Heart right ventricle (tissue), 16 donors: ENCODE data around the gene OR2T11. TPM values are rescaled to one million over a fixed set of nuclear protein-coding genes. Genes with fewer than 3 reads are reported as not detected.
"Not testable (repeated sequence)": the region's sequence is repeated elsewhere in the genome, so short reads cannot be mapped to it uniquely, and the experiment has no call there.

Experiments
- ATAC-seq, 8 donors: fragments of 200-7000 bp; cut with Tn5 transposase; one replicate each; pipeline ENCODE4 v1.9.1; 2020; ENCODE audit warnings: mild to moderate bottlenecking in 8 of 8, moderate library complexity in 8 of 8, moderate number of reproducible peaks in 1 of 8
- DNase-seq, 2 donors: peaks; one replicate each; pipeline ENCODE4 v3.0.0-alpha.2; 2020
- H3K27ac ChIP-seq, 10 donors: fragments of 200-600 bp; sonication (generic) in 2 of 10; one replicate each; pipeline versions ENCODE4 v1.5.0 to v1.8.0; 2020 to 2022; ENCODE audit warnings: mild to moderate bottlenecking in 3 of 10
- H3K27me3 ChIP-seq, 7 donors: fragments of 200-600 bp; one replicate each; pipeline ENCODE4 v1.8.0; 2021 to 2022; ENCODE audit warnings: mild to moderate bottlenecking in 2 of 7
- H3K36me3 ChIP-seq, 9 donors: fragments of 200-600 bp; sonication (generic) in 1 of 9; one replicate each; pipeline versions ENCODE4 v1.5.0 to v1.8.0; 2020 to 2022; ENCODE audit warnings: mild to moderate bottlenecking in 2 of 9
- H3K4me1 ChIP-seq, 9 donors: fragments of 200-600 bp; sonication (generic) in 1 of 9; one replicate each; pipeline versions ENCODE4 v1.5.0 to v1.8.0; 2020 to 2022; ENCODE audit warnings: mild to moderate bottlenecking in 4 of 9
- H3K4me3 ChIP-seq, 10 donors: fragments of 200-600 bp; sonication (generic) in 2 of 10; one replicate each; pipeline versions ENCODE4 v1.5.0 to v1.8.0; 2020 to 2022; ENCODE audit warnings: mild to moderate bottlenecking in 7 of 10, moderate library complexity in 2 of 10
- H3K9me3 ChIP-seq, 11 donors: fragments of 200-600 bp in 10 of 11; sonication (generic) in 2 of 11; one replicate each; pipeline versions ENCODE4 v1.5.0 to v1.8.0; 2013 to 2022; ENCODE audit warnings: mild to moderate bottlenecking in 2 of 11, control low read depth in 1 of 11, moderate library complexity in 1 of 11
- CTCF ChIP-seq, 9 donors: fragments of 200-600 bp; sonication (generic) in 2 of 9; IDR thresholded peaks; one replicate each; pipeline versions ENCODE4 v1.5.0 to v1.8.0; 2021 to 2022; ENCODE audit warnings: antibody characterized with exemption in 9 of 9, mild to moderate bottlenecking in 5 of 9, moderate library complexity in 1 of 9
- WGBS, 2 donors: extraction: QIAGEN DNeasy Blood & Tissue Kit; methylation state at CpG; one replicate each; pipeline ENCODE4 v1.1.7; 2013; ENCODE audit warnings: inconsistent platforms in 1 of 2; 5-methylcytosine and 5-hydroxymethylcytosine counted together
- intact Hi-C, 10 donors: fragments of 100-400 bp; cut with DNase I; formaldehyde crosslinking; loops; one replicate each; pipeline versions ENCODE4 v1.11.1 to v1.14.2; 2022
- polyA plus RNA-seq, 2 donors: library from polyadenylated mRNA; stranded (reverse); fragments of 200-250 nt; gene quantifications; one replicate each; pipeline ENCODE4 v1.2.3, GENCODE V29; 2013
- total RNA-seq, 10 donors: library from RNA; stranded (reverse); fragmentation: NEBNext Ultra II Directional in 3 of 10; extraction: Animal tissue kit (Norgen Biotek cat#: 25700) in 3 of 10; gene quantifications; one replicate each; pipeline versions ENCODE4 v1.2.1 to v1.2.4, GENCODE V29; 2021 to 2023
- donor health status: Arrhythmogenic right ventricular cardiomyopathy.
- donor health status: ischemic (EF 13 %, LVEDD 7.1; RV severe dilation, severe dysfunction).
- donor health status: healthy with polysubstance abuse.
- donor health status: DM: no; HTN: yes; CAD: no.
- donor health status: DM: no; HTN: no; CAD: no.
- donor health status: ischemic (EF 25% LVEDD 6.9; RV normal size, moderate dysfunction).
- donor health status: ischemic (EF 25% LVEDD 5.7; RV mildly dilated, moderate dysfunction).
- donor health status: healthy.
- donor health status: DM: yes; HTN: yes; CAD: no.
- donor health status: Ischemic cardiomyopathy.
- donor health status: ischemic (EF 35%, LVEDD 5.7; RV mildly dilated, moderate dysfunction).
- donor health status: nonischemic (EF 11% LVEDD 7.7; RV severe dilation, severe dysfunction).
- donor health status: DM: yes; HTN: yes; CAD: no.
- donor health status: PGD.
- donor health status: ischemic (EF 29% LVEDD 5.4; RV normal size, mild dysfunction).
- donor health status: nonischemic (EF 23%, LVEDD 6.1; RV moderate dilation, normal function).

The OR2T11 gene
- total and polyA plus RNA-seq, 12 donors: not detected

GRCh38 chr1:248642971-248643651 lies 8.2 kb upstream of the OR2T11 start:
- WGBS, 2 donors: no CpG with 5 or more reads among the region's 4 CpGs
- intact Hi-C loops: not testable (repeated sequence)

GRCh38 chr1:248641583-248641982 lies 6.7 kb upstream of the OR2T11 start:
- H3K27ac ChIP-seq, intact Hi-C loops, H3K27me3 ChIP-seq, H3K36me3 ChIP-seq, H3K9me3 ChIP-seq, H3K4me1 ChIP-seq, DNase-seq, H3K4me3 ChIP-seq, ATAC-seq: not testable (repeated sequence)
- WGBS, 2 donors: 90 to 100% methylated on average over 2 to 4 of the region's 5 CpGs

More at GRCh38 chr1:248642971-248643651, 8.2 kb upstream of the OR2T11 start:
- H3K27me3 ChIP-seq, H3K4me3 ChIP-seq, ATAC-seq, H3K4me1 ChIP-seq, DNase-seq, H3K9me3 ChIP-seq, H3K36me3 ChIP-seq, H3K27ac ChIP-seq: not testable (repeated sequence)

GRCh38 chr1:248640906-248641305 lies 6.0 kb upstream of the OR2T11 start:
- H3K27ac ChIP-seq, H3K36me3 ChIP-seq, DNase-seq, H3K4me3 ChIP-seq, H3K27me3 ChIP-seq, intact Hi-C loops, H3K9me3 ChIP-seq, H3K4me1 ChIP-seq, ATAC-seq: not testable (repeated sequence)
- WGBS, 2 donors: no CpG with 5 or more reads among the region's 3 CpGs

GRCh38 chr1:248639652-248640051 lies 4.8 kb upstream of the OR2T11 start:
- DNase-seq, intact Hi-C loops, H3K27me3 ChIP-seq, H3K36me3 ChIP-seq, ATAC-seq, H3K4me1 ChIP-seq, H3K27ac ChIP-seq, H3K9me3 ChIP-seq, H3K4me3 ChIP-seq: not testable (repeated sequence)
- WGBS, 2 donors: no CpG with 5 or more reads among the region's 5 CpGs

GRCh38 chr1:248636612-248637011 lies 1.7 kb upstream of the OR2T11 start:
- H3K4me1 ChIP-seq, H3K36me3 ChIP-seq, H3K4me3 ChIP-seq, H3K9me3 ChIP-seq, ATAC-seq, H3K27ac ChIP-seq, H3K27me3 ChIP-seq, intact Hi-C loops, DNase-seq: not testable (repeated sequence)
- WGBS, 2 donors: 31 to 46% methylated on average over 2 of the region's 5 CpGs

GRCh38 chr1:248631354-248632008 lies 3.4 kb downstream of the OR2T11 start:
- intact Hi-C loops: no loop called here
- TF ChIP-seq CTCF (IDR thresholded peaks at IDR 0.05): no peak
- no peak for ATAC-seq

GRCh38 chr1:248630551-248630950 lies 4.3 kb downstream of the OR2T11 start:
- intact Hi-C loops: no loop called here
- H3K27ac ChIP-seq: no peak overlapping the region
- no peaks in the 10 kb centered on the region for H3K9me3 ChIP-seq
- no peaks in the 10 kb centered on the region for H3K27me3 ChIP-seq
- H3K4me3 ChIP-seq: no peak overlapping the region
- H3K36me3 ChIP-seq: no peaks in the 10 kb centered on the region
- ATAC-seq (no peak), DNase-seq (no peak)
- TF ChIP-seq CTCF (IDR thresholded peaks at IDR 0.05): no peak
- H3K4me1 ChIP-seq: no peaks in the 10 kb centered on the region
- 69 to 70% methylated on average over 2 of the region's 2 CpGs for WGBS, 2 donors

More at GRCh38 chr1:248631354-248632008, 3.4 kb downstream of the OR2T11 start:
- 66 to 71% methylated on average over 7 of the region's 7 CpGs for WGBS, 2 donors
- Histone ChIP-seq H3K9me3 (no peaks in the 10 kb centered on the region), H3K4me1 (no peaks in the 10 kb centered on the region), H3K27ac (no peak overlapping the region), H3K4me3 (no peak overlapping the region), H3K36me3 (no peaks in the 10 kb centered on the region), H3K27me3 (no peaks in the 10 kb centered on the region)
- DNase-seq: no peak
